GM12878 (cell line): ENCODE measurements around the gene S100A12.

Experiments
- ATF2 ChIP-seq: IDR thresholded peaks from 2 replicates; pipeline ENCODE4 v1.6.1; 2012; ENCODE audit warnings: low read length, inconsistent platforms
- CTCF ChIP-seq, 3 experiments: IDR thresholded peaks in 2 of 3; conservative IDR thresholded peaks in 1 of 3; 2 replicates each; pipeline ENCODE4 v1.5.1; 2011; ENCODE audit warnings: low read depth in 3 of 3, low read length in 3 of 3, mild to moderate bottlenecking in 3 of 3, control low read depth in 2 of 3, moderate library complexity in 2 of 3, inconsistent platforms in 1 of 3, mixed read lengths in 1 of 3; ENCODE audit not compliant: control insufficient read depth in 2 of 3, insufficient read depth in 1 of 3; ENCODE audit errors: extremely low read depth in 1 of 3
- ELK1 ChIP-seq: IDR thresholded peaks from 2 replicates; pipeline ENCODE4 v1.6.1; 2012; ENCODE audit warnings: low read depth, low read length, improper control_type of control experiment
- MLLT1 ChIP-seq: fragments of 450-650 bp; IDR thresholded peaks from 2 replicates; pipeline ENCODE4 v1.6.1; 2016; ENCODE audit warnings: mild to moderate bottlenecking
- NRF1 ChIP-seq: conservative IDR thresholded peaks from 2 replicates; pipeline ENCODE4 v1.6.1; 2011; ENCODE audit warnings: mild to moderate bottlenecking, low read depth, low read length, improper control_type of control experiment
- POLR2A ChIP-seq: IDR thresholded peaks from 2 replicates; pipeline ENCODE4 v1.6.1; 2011; ENCODE audit warnings: low read depth, mild to moderate bottlenecking, low read length
- POLR2AphosphoS5 ChIP-seq: IDR thresholded peaks from 2 replicates; pipeline ENCODE4 v1.6.1; 2011; ENCODE audit warnings: mild to moderate bottlenecking, low read length, inconsistent platforms
- SIN3A ChIP-seq: IDR thresholded peaks from 2 replicates; pipeline ENCODE4 v1.6.1; 2012; ENCODE audit warnings: low read depth, low read length, improper control_type of control experiment
- SMC3 ChIP-seq: IDR thresholded peaks from 2 replicates; pipeline ENCODE4 v1.6.1; 2011; ENCODE audit warnings: low read length, improper control_type of control experiment, borderline replicate concordance
- SP1 ChIP-seq: IDR thresholded peaks from one replicate; pipeline ENCODE4 v1.6.1; 2011; ENCODE audit warnings: low read depth, low read length
- SRF ChIP-seq, 2 experiments: IDR thresholded peaks; 2 replicates each; pipeline ENCODE4 v1.6.1; 2011; ENCODE audit warnings: low read depth in 2 of 2, low read length in 2 of 2, mild to moderate bottlenecking in 1 of 2, moderate library complexity in 1 of 2
- ZNF217 ChIP-seq: fragments of 450-650 bp; IDR thresholded peaks from 2 replicates; pipeline ENCODE4 v1.6.1; 2017; ENCODE audit warnings: antibody characterized with exemption, mild to moderate bottlenecking
- ZNF274 ChIP-seq: IDR thresholded peaks from one replicate; pipeline ENCODE4 v1.8.0; 2011; ENCODE audit not compliant: insufficient read length, insufficient read depth
- TF ChIP-seq, protein P1 (sequence below): IDR thresholded peaks from 2 replicates; pipeline ENCODE4 v1.6.1; 2011; ENCODE audit warnings: low read depth, low read length, improper control_type of control experiment, borderline replicate concordance

GRCh38 chr1:153352523-153352922 is 22.9 kb downstream of the S100A12 start:
- TF ChIP-seq CTCF (IDR thresholded peaks at IDR 0.05 in 2 of 3, conservative IDR thresholded peaks at IDR 0.05 in 1 of 3; ENCODE audit: control insufficient read depth in 2 of 3, extremely low read depth in 1 of 3, insufficient read depth in 1 of 3, low read depth in 3 of 3, low read length in 3 of 3), result peak; percentile 80 to 88 (median 83)
- TF ChIP-seq ZNF217, result no peak
- TF ChIP-seq SIN3A, result no peak
- TF ChIP-seq ELK1, result no peak
- no peak for TF ChIP-seq ATF2
- no peak for TF ChIP-seq MLLT1
- no peak for TF ChIP-seq NRF1
- TF ChIP-seq POLR2AphosphoS5, result no peak
- TF ChIP-seq POLR2A, result no peak
- peak; percentile 83 for TF ChIP-seq SMC3
- TF ChIP-seq SRF (IDR thresholded peaks at IDR 0.05; ENCODE audit: low read depth in 2 of 2, low read length in 2 of 2), result no peak
- TF ChIP-seq, protein P1, sequence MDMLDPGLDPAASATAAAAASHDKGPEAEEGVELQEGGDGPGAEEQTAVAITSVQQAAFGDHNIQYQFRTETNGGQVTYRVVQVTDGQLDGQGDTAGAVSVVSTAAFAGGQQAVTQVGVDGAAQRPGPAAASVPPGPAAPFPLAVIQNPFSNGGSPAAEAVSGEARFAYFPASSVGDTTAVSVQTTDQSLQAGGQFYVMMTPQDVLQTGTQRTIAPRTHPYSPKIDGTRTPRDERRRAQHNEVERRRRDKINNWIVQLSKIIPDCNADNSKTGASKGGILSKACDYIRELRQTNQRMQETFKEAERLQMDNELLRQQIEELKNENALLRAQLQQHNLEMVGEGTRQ, result no peak
- no peak for TF ChIP-seq ZNF274
- TF ChIP-seq SP1, result no peak
